Measurements from ENCODE around the gene CFAP20DC. TPM values are rescaled to one million over a fixed set of nuclear protein-coding genes. Genes with fewer than 3 reads are reported as not detected.
"Not testable (repeated sequence)": the region's sequence is repeated elsewhere in the genome, so short reads cannot be mapped to it uniquely, and the experiment has no call there.

CFAP20DC gene
- total RNA-seq, 2 experiments from 2014 or later, result 1.4 to 1.8 TPM

- ATAC-seq (ENCODE audit: low read depth), result no peak
- no peaks in the 10 kb centered on the region for H3K36me3 Mint-ChIP-seq
- H3K4me1 Mint-ChIP-seq, result peaks cover 2% of the 10 kb centered on the region
- no peak overlapping the region for H3K27ac Mint-ChIP-seq
- H3K9me3 Mint-ChIP-seq, result no peaks in the 10 kb centered on the region
- H3K27me3 Mint-ChIP-seq, result peaks cover 12% of the 10 kb centered on the region
- H3K4me3 Mint-ChIP-seq, result no peak overlapping the region
- POLR2A ChIA-PET, result no interaction called here
- no peak for DNase-seq
Measured at GRCh38 chr3:58973796-58974195, 76.0 kb downstream of the CFAP20DC start.

- H3K4me3 Mint-ChIP-seq; H3K27me3 Mint-ChIP-seq; ATAC-seq (ENCODE audit: low read depth); POLR2A ChIA-PET; H3K9me3 Mint-ChIP-seq; H3K4me1 Mint-ChIP-seq; H3K27ac Mint-ChIP-seq; H3K36me3 Mint-ChIP-seq; DNase-seq: not testable (repeated sequence)
Measured at GRCh38 chr3:58967866-58968265, 82.0 kb downstream of the CFAP20DC start.

GRCh38 chr3:58965865-58966264 is 84.0 kb downstream of the CFAP20DC start:
- ATAC-seq (ENCODE audit: low read depth) (no peak), DNase-seq (no peak)
- POLR2A ChIA-PET, result no interaction called here
- Mint-ChIP-seq H3K4me1 (no peaks in the 10 kb centered on the region), H3K36me3 (no peaks in the 10 kb centered on the region), H3K27ac (no peak overlapping the region), H3K4me3 (no peak overlapping the region), H3K27me3 (peaks cover 3% of the 10 kb centered on the region), H3K9me3 (peaks cover 2% of the 10 kb centered on the region)

- H3K27me3 Mint-ChIP-seq, result no peaks in the 10 kb centered on the region
- ATAC-seq (ENCODE audit: low read depth) (no peak), DNase-seq (no peak)
- H3K9me3 Mint-ChIP-seq, result peaks cover 2% of the 10 kb centered on the region
- POLR2A ChIA-PET, result no interaction called here
- H3K27ac Mint-ChIP-seq, result no peak overlapping the region
- H3K4me3 Mint-ChIP-seq, result no peak overlapping the region
- no peaks in the 10 kb centered on the region for H3K4me1 Mint-ChIP-seq
- no peaks in the 10 kb centered on the region for H3K36me3 Mint-ChIP-seq
Measured at GRCh38 chr3:58963928-58964503, 85.8 kb downstream of the CFAP20DC start.

- no peaks in the 10 kb centered on the region for H3K27me3 Mint-ChIP-seq
- POLR2A ChIA-PET, result no interaction called here
- no peaks in the 10 kb centered on the region for H3K4me1 Mint-ChIP-seq
- no peak overlapping the region for H3K4me3 Mint-ChIP-seq
- ATAC-seq (ENCODE audit: low read depth), result no peak
- no peak for DNase-seq
- no peak overlapping the region for H3K27ac Mint-ChIP-seq
- peaks cover 1% of the 10 kb centered on the region for H3K9me3 Mint-ChIP-seq
- no peaks in the 10 kb centered on the region for H3K36me3 Mint-ChIP-seq
Measured at GRCh38 chr3:58962816-58963215, 87.0 kb downstream of the CFAP20DC start.

GRCh38 chr3:58962040-58962651 is 87.7 kb downstream of the CFAP20DC start:
- ATAC-seq (ENCODE audit: low read depth) (no peak), DNase-seq (no peak)
- Mint-ChIP-seq H3K4me1 (no peaks in the 10 kb centered on the region), H3K36me3 (no peaks in the 10 kb centered on the region), H3K4me3 (no peak overlapping the region), H3K9me3 (no peaks in the 10 kb centered on the region), H3K27ac (no peak overlapping the region), H3K27me3 (no peaks in the 10 kb centered on the region)
- POLR2A ChIA-PET, result no interaction called here

- Mint-ChIP-seq H3K36me3 (no peaks in the 10 kb centered on the region), H3K27me3 (no peaks in the 10 kb centered on the region), H3K27ac (no peak overlapping the region), H3K4me1 (no peaks in the 10 kb centered on the region), H3K9me3 (no peaks in the 10 kb centered on the region), H3K4me3 (no peak overlapping the region)
- POLR2A ChIA-PET, result no interaction called here
- no peak for DNase-seq
- no peak for ATAC-seq (ENCODE audit: low read depth)
Measured at GRCh38 chr3:58955308-58955707, 94.5 kb downstream of the CFAP20DC start.

GRCh38 chr3:58953288-58953687 is 96.5 kb downstream of the CFAP20DC start:
- no peak overlapping the region for H3K27ac Mint-ChIP-seq
- DNase-seq (no peak), ATAC-seq (ENCODE audit: low read depth) (no peak)
- POLR2A ChIA-PET, result no interaction called here
- no peak overlapping the region for H3K4me3 Mint-ChIP-seq
- H3K27me3 Mint-ChIP-seq, result no peaks in the 10 kb centered on the region
- no peaks in the 10 kb centered on the region for H3K36me3 Mint-ChIP-seq
- no peaks in the 10 kb centered on the region for H3K4me1 Mint-ChIP-seq
- no peaks in the 10 kb centered on the region for H3K9me3 Mint-ChIP-seq

- Mint-ChIP-seq H3K27ac (no peak overlapping the region), H3K4me1 (no peaks in the 10 kb centered on the region), H3K9me3 (no peaks in the 10 kb centered on the region), H3K36me3 (no peaks in the 10 kb centered on the region), H3K4me3 (no peak overlapping the region), H3K27me3 (no peaks in the 10 kb centered on the region)
- POLR2A ChIA-PET, result no interaction called here
- no peak for ATAC-seq (ENCODE audit: low read depth)
- no peak for DNase-seq
Measured at GRCh38 chr3:58952128-58952917, 97.5 kb downstream of the CFAP20DC start.

GRCh38 chr3:58948018-58948417 is 101.8 kb downstream of the CFAP20DC start:
- H3K4me3 Mint-ChIP-seq, result no peak overlapping the region
- H3K27me3 Mint-ChIP-seq, result no peaks in the 10 kb centered on the region
- peaks cover 1% of the 10 kb centered on the region for H3K9me3 Mint-ChIP-seq
- no peaks in the 10 kb centered on the region for H3K36me3 Mint-ChIP-seq
- no peak for ATAC-seq (ENCODE audit: low read depth)
- no peak overlapping the region for H3K27ac Mint-ChIP-seq
- DNase-seq, result no peak
- POLR2A ChIA-PET, result no interaction called here
- H3K4me1 Mint-ChIP-seq, result no peaks in the 10 kb centered on the region

GRCh38 chr3:58946875-58947274 is 103.0 kb downstream of the CFAP20DC start:
- Mint-ChIP-seq H3K9me3 (peaks cover 1% of the 10 kb centered on the region), H3K36me3 (no peaks in the 10 kb centered on the region), H3K4me1 (no peaks in the 10 kb centered on the region), H3K27me3 (no peaks in the 10 kb centered on the region), H3K4me3 (no peak overlapping the region), H3K27ac (no peak overlapping the region)
- POLR2A ChIA-PET, result no interaction called here
- ATAC-seq (ENCODE audit: low read depth) (no peak), DNase-seq (no peak)

GRCh38 chr3:58938057-58938456 is 111.8 kb downstream of the CFAP20DC start:
- no peak for DNase-seq
- Mint-ChIP-seq H3K36me3 (no peaks in the 10 kb centered on the region), H3K27ac (no peak overlapping the region), H3K9me3 (no peaks in the 10 kb centered on the region), H3K4me3 (no peak overlapping the region), H3K27me3 (no peaks in the 10 kb centered on the region), H3K4me1 (no peaks in the 10 kb centered on the region)
- no peak for ATAC-seq (ENCODE audit: low read depth)
- POLR2A ChIA-PET, result no interaction called here

- no peak for DNase-seq
- Mint-ChIP-seq H3K27me3 (peaks cover 2% of the 10 kb centered on the region), H3K4me3 (no peak overlapping the region), H3K36me3 (peaks cover 2% of the 10 kb centered on the region), H3K9me3 (no peaks in the 10 kb centered on the region), H3K4me1 (no peaks in the 10 kb centered on the region), H3K27ac (no peak overlapping the region)
- no peak for ATAC-seq (ENCODE audit: low read depth)
- POLR2A ChIA-PET, result no interaction called here
Measured at GRCh38 chr3:58924578-58924977, 125.2 kb downstream of the CFAP20DC start.

- POLR2A ChIA-PET, result no interaction called here
- H3K9me3 Mint-ChIP-seq, result peaks cover 9% of the 10 kb centered on the region
- H3K27ac Mint-ChIP-seq, result no peak overlapping the region
- H3K4me3 Mint-ChIP-seq, result no peak overlapping the region
- H3K36me3 Mint-ChIP-seq, result no peaks in the 10 kb centered on the region
- DNase-seq (no peak), ATAC-seq (ENCODE audit: low read depth) (no peak)
- H3K27me3 Mint-ChIP-seq, result peaks cover 5% of the 10 kb centered on the region
- peaks cover 9% of the 10 kb centered on the region for H3K4me1 Mint-ChIP-seq
Measured at GRCh38 chr3:58900386-58900785, 149.4 kb downstream of the CFAP20DC start.
